NCI-H1417 (cell line): ENCODE results near the gene ARMS2.

Experiments used
- DNase-seq, 3 experiments: peaks; one replicate each; lab custom pipeline; 2025; lab: John Stamatoyannopoulos, UW

ARMS2 gene, protein sequence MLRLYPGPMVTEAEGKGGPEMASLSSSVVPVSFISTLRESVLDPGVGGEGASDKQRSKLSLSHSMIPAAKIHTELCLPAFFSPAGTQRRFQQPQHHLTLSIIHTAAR

DNA sequence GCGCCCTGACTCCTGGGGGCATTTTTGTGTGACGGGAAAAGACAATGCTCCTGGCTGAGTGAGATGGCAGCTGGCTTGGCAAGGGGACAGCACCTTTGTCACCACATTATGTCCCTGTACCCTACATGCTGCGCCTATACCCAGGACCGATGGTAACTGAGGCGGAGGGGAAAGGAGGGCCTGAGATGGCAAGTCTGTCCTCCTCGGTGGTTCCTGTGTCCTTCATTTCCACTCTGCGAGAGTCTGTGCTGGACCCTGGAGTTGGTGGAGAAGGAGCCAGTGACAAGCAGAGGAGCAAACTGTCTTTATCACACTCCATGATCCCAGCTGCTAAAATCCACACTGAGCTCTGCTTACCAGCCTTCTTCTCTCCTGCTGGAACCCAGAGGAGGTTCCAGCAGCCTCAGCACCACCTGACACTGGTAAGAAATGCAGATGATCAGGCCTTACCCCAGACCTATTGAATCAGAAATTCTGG, at the start of gene ARMS2:
ARMS2 (plus strand) TSS at position 51 of the 478 bp plus-strand sequence; CDS start at position 126, 75 bp downstream.
- DNase-seq = no peak

DNA sequence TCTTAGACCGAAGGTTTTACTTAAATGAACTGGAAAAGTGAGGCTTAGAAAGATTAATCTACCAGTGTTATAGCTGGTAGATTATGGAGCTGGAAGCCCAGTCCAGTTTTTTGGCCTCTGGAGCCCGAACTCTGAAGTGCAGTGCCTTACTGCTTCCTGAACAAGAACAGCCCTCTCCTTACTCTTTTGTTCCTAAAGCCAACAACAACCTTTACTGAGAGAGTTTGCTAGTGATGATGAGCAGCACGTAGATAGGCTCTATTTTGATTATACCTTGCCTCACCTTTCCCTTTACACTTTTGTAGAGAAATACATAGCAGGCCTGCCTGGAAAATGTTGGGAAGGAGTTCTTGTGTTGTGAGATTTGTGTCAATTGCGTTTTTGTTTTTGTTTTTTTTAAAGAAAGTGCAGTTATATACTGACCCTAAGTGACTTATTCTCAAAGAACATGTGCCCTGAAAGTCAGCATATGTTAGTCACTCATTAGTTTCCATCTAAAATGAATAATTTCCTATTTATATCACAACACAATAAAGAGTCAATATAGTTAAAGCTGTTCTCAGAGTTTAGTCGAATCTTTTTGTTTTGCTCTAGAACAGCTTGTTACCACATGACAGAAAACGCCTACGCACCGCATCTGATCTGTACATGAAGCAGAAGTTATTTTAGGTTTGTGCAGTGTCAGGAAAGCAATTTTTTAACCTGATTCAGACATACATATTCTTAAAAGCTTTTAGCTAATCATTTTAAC, 46.9 kb upstream of the ARMS2 start:
- DNase-seq = no peak

DNA sequence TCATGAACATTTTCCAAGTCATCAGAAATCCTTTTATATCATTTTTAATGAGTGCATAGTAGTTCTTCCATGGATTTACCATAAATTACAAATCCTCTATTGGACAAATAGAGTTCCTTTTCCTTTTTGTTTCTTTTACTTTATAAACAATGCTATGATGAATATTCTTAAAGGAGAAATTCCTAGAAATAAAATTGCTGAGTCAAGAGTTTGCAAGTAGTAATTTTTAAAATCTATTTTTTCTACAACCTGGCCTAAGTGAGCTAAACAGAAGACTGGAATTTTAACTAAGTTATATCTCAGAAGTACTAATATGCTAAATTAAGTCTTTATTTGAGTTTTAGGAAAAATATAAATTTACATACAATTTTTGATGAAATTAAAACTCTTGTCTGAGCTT, 41.1 kb upstream of the ARMS2 start:
- DNase-seq = no peak

DNA sequence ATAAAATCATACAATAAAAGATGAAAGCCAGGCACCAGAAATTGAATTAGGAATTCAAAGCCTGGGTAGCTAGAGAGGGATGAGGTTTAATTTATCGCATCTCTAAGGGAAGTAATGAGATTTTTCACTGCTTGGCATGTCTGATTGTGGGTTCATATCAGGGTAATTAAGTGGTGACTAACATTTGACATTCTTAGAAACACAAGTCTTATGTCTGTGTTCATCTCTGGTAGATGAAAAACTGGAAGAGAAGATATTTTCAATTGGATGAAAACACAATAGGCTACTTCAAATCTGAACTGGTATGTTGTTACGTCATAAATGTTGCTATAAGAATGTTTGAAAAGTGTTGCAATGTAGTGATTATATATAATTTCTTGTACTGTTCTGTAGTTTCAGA, 36.8 kb upstream of the ARMS2 start:
- DNase-seq = no peak

DNA sequence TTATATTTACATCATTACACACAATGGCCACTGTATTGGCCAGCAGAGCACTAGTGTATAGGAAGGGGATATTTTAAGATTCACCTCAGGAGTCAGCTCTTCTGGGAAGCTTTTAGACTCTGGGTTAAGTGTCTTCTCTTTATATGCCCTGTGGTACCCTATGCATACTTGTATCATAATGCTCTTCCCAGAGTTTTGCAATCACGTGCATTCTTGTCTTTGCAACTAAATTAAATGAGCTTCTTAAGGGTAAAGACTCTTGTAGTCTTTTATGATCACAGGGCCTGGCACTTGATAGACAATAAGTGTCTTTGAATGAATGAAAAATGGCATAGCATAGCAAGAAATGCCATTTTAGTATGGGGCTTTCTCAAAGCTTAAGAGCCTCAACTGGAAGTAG, 35.4 kb upstream of the ARMS2 start:
- no peak for DNase-seq

DNA sequence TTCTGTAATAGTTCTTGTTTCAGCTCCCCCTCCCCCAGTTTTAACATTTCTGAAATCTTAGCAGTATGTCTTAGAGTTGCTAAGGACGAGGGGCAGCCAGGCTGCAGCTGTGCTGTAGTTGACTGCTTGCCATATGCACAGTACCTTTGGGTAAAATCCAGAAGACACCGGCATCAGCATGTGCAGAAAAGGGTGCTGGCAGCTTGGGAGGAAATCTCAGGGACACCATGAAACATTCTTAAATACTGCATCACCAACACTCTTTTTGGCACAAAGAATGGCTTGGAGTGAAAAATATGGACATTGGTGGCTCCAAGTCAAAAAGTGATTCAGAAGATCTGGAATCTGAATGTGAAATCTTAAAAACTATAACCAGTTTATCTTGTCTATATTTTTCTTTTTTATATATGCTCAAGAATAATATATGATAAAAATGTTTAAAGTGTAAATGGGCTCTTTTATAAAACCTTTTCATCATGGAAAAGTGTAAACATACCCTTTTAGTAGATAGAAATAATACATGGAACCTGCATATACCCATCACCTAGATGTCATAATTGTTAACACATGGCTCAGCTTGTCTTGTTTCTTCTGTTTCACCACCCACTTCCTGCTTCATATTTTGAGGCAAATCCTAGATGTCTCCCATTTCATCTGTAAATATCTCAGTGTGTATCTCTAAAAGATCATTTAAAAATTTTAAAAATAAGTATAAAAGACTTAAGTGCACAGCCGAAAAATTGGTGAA, 34.4 kb upstream of the ARMS2 start:
- DNase-seq = no peak

DNA sequence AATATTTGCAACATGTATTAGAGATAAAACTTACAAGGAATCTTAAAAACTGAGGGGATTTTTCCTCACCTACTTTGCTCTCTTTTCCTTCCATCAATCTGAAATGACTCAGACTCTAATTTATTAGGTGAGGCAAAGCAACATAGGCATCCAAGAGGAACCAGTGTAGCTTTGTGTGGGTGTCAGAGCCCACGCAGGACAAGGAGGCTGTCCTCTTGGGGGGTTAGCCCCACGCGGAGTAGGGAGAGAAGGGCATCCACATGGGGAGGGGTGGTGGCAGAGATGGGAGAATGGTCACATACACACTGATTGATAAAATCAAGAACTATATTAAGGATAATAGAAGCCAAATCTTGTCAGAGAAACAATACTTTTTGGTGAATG, 33.8 kb upstream of the ARMS2 start:
- DNase-seq = no peak

DNA sequence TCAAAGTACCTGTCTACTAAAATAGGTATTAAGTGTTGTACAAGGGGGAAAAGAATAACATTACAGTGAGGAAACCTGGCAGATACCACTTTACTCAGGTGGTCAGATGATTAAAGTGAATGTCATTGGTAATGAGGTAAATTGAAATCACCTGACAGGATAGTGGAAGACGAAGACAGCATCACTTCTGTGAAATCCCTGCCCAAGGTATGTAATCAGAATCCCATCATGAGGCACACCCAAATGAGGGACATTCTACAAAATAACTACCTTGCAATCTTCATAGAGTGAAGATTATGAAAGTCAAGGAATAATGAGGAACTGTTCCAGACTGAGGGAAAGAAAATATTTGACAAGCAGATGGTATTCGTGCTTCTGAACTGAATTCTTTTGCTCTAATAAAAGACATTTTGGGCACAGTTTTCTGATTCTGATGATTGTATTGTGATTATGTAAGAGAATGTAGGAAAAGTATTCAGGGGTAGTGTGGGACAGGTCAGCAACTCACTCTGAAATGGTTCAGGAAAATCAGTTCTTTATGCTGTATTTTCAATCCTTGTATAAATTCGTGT, 33.3 kb upstream of the ARMS2 start:
- DNase-seq = no peak

DNA sequence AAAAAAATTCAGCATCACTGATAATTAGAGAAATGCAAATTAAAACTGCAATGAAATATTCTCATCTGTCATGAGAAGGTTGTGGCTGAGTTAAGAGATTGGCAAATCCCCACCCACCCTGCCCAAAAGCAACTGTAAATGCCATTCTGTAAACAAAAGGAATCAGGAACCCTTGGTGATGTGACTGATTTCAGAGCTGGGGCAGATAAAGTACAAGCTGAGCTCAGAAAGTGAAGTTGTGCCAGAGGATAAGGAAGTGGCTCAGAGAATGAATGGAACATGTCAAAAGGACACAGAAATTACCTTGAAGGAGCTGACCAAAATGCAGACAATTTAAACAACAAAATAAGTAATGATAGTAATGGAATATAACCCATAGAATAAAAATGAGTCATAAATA, 32.7 kb upstream of the ARMS2 start:
- DNase-seq = no peak

DNA sequence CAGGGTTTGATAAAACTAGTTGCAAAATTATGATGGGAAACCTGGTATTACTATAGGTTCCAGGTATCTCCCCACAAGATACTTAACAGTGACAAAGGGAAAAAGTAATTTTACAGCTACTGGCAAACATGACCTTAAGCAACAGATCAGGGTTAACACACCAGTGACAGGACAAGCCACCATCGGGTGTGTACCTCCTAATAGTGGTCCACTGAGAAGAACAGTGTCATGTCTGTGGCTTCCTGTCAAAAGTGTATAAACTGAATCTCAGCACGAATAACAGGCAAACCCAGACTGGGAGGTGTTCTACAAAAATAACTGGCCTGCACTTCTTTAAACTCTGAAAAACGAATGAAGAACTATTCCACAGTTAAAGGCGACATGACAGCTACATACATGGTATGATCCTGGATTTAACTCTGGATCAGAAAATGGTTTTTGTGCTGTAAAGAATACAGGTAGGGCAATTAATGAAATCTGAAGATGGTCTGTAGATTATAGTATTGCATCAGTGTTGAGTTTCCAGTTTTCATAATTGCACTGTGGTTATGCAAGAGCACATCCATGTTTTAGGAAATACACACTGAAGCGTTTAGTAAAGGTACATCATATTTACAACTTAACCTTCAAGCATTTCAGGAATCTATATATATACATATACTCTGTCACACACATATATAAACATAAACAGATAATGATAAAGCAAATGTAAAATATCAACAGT, 32.0 kb upstream of the ARMS2 start:
- no peak for DNase-seq

DNA sequence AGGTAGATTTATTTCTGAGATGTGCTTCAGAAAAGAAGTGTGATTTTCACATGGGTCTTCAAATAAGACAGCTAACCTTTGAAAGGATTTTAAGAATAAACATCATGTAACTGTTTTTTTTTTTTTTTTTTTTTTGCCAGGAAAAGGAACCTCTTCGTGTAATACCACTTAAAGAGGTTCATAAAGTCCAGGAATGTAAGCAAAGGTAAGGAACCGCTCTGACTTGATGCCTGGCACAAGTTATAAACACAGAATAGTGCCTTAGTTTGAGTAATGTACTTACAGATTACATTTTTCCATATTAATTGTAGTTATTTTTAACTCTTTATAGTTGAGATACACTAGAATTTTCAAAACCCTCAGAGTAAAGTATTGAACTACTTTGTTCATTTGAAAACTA, 30.4 kb upstream of the ARMS2 start:
- DNase-seq = no peak

DNA sequence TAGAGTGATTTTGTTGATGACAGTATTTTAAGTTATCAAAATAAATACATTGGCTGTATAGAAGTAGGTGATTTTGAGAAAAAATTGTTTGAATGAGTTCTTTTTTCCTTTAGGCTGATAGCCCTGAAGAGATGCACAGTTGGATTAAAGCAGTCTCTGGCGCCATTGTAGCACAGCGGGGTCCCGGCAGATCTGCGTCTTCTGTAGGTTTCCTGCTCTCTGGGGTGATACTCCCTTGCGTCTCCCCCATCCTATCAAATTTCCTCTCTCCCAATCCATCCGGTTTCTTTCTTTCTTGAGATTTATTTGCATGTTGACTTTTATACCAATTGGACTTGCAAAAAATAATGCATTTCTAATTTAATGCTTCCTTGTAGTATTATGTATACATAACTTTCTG, 27.6 kb upstream of the ARMS2 start:
- no peak for DNase-seq

DNA sequence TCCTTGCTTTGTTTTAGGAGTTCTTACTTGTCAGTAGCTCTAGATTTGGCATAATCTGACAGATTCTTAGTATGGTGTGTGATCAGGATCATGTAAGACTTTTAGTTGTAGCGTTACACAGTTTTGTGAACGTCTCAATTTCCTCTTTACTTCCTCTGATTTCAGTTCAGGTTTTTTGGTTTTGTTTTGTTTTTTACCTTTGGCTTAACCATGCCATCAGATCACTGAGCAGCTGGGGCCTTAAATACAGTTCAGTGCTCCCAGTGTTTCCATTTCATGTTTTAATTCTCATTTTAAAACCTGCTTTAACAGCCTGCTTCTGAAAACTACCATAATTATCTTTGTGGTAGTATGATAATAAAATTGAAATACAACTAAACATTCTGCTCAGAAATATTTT, 27.2 kb upstream of the ARMS2 start:
- DNase-seq = no peak

DNA sequence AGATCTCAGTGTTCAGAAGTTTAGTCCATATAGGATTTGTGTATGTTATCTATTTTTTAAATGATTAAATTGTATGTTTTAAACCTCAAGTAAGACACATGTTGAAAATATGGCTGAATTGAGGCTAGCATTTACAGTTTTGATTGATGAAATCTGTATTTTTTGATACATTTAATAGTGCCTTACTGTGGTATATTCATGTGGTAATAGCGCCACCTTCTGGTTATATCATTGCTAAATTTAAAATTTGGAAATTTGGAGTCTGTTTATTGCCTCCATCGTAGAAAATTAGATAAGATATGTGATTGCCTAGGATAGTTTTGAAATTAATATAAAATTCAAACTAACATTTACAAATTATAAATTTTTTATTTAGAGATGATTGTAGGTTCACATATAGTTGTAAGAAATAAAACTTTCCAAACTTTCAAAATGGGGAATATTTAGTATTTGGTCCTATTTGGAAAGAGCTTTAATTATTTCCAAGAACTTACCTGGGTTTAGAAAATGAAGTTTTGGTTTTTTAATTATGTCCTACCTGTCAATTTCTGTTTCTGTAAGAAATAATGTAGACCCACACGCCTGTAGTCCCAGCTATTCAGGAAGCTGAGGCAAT, 19.1 kb upstream of the ARMS2 start:
- peak in 2 of 3 experiments; percentile 36 to 57 for DNase-seq

DNA sequence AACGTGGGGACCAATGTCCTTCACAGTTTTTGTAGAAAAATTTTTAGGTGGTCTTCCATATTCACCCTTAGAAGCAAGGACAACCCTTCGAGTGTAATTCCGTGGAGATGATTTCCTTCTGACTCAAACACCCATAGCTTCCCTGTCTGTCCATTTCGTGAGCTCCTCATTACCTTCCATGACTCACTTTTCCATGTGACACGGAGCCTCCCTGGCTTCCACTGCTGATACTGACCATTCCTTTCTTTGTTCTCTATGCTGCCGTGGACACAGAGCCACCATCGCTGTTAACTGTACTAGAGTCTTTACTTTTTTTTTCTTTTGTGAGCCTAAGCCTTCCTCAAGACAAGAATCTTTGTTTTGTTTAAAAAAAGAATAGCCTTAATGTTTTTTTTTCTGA, 12.5 kb upstream of the ARMS2 start:
- no peak for DNase-seq

DNA sequence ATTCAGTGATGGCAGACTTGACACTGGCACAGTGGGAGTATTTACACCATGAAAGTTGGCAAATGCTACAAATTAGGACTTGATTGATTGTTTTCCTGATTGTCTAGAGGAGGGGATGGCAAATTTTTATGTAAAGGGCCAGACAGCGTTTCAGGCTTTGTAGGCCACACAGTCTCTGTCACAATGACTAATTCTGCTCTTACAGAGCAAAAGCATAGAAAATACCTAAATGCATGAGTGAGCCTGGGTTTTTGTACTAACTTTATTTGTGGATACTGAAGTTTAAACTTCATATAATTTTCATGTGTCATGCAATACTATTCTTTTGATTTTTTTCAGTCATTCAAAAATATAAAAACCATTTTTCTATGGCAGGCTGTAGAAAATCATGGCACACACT, 9.0 kb upstream of the ARMS2 start:
- DNase-seq = no peak

DNA sequence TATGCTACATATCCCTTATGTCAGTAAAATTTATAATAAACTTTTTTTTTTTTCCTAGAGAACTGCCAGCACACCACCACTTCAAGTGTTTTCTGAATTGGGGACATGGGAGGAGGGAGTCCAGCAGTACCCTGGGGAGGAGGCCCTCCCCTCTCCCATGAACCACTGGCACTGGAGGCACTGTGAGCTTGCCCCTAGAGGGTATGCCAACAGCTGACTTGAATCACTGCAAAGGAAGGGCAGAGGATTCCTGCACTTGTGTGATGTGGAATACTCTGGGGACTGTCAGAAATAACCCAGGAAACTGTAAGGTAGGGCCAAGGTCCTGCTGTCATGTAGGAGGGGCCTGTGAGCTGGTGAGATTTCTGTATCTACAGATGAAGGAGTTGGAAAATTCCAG, 8.5 kb upstream of the ARMS2 start:
- no peak for DNase-seq

DNA sequence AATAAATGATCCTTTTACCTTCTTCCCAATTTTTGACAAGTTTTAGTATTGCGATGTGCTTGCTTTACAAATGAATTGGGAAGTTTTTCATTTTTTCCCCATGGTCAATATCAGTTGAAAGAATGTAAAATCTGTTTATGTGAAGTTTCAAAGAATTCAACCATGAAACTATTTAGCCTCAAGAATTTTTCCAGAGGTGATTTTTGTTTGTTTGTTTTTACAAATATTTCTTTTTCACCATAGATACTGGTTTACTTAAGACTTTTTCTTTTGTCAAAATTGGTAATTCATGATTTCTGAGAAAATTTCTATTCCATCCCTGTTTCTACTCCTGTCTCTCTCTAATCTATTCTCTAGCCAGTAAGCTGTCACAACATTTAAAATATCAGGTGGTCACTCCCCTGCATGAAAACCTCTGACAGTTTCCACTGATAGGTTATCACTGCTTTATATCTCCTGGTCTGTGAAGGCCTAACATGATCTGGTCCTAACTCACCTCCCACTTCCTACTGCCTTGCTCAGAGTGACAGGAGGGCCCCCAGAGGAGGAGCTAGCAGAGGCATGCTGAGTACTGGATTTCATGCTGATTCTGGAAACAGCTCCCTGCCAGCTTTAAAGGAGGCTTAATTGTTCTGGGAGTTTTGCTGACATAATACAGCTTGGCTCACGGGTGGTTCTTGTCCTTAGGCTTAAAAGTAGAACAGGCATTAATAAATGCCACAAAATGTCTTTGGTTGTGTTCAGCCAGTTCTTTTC, 7.6 kb upstream of the ARMS2 start:
- DNase-seq = peak in 1 of 3 experiments; percentile 7

DNA sequence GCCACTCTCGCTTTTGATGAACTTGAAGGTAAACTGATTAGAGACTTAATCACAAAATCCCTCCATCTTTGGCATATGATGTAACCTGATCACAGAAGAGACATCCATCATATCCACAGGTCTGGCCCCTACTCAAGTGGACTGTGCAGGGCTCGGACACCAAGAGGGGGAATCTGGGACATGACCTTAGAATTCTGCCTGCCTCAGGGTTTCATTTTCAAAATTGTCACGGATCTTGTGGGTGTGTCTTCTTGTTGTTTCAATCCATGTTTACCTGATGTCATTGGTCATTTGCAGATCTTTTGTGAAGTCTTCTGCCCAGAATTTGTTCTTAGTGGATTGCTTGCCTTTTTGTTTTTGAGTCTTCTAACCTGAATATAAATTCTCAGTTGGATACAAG, 5.9 kb upstream of the ARMS2 start:
- no peak for DNase-seq

DNA sequence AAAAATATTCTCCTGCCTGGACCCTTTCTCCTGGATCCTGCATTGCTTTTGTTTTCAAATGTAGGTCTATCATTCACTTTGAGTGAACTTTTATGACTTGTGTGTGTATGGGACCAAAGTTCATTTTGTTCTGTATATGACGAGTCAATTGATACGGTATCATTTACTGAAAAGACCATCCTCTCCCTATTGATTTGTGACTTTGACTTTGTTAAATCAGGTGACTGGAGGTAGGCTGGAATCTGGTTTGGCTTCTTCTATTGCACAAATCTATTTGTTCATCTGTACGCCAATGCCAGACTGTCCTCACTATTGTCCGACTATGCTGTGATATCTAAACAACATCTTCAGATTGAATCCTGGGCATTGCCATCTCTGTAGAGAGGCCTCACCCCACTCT, 5.3 kb upstream of the ARMS2 start:
- no peak for DNase-seq

DNA sequence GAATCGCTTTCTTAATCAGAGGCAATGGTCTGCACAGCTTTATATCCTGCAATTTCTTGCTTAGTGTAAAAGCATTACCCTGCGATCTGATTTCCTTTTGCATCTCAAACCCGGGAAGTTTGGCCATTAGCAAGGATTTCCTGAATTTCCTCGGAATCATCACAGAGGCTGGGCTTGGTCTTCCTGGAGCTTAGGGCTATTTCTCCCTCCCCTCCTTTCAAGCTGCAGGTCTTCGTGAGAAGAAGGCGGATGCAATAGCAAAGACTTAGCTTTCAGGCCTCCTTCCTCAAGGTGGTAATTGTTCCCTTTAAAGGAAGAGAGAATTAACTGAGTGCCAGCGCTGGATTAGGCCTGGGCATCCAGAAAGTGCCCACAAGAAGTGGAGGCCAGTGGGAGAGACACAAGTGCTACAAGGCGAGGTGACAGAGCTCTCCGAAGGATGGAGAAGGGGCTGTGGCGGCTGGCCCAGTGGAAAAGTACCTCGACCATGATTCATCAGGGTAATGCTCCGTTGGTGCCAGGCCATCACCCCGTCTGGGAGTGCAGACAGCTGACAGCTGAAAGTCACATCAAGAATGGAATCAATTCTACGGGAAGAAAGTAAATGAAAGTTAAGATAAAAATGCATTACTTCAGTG, 4.0 kb upstream of the ARMS2 start:
- no peak for DNase-seq
